Measurements from ENCODE around the gene OVOL1.
"Not testable (repeated sequence)": the region's sequence is repeated elsewhere in the genome, so short reads cannot be mapped to it uniquely, and the experiment has no call there.

Gene OVOL1

DNA sequence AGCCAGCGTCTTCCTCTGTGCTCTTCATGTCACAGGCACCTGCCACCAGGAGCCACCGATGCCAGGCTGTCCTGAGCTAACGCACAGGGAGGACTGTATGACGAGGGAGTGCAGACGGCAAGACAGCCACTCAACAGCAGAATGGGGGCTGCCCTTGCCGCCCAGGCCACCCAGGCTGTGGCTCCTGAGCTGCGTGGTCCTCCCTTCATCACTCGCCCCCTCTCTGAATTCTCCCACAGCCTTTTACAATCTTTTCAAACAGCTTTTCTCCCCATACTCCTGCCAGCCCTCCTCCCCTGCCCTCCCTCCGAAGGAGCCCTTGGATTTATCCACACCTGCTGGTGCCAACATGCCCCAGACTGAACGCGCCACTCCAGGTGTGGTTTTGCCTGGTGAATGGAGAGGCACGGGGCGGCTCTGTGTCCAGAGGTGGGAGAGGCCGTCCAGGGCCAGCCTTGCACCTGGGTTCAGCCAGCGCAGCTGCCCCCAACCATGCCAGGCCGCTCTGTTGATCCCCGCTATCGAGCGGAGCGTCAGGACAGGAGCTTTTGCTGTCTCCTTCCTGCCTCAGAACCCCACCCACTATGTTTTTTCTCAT is 22.0 kb downstream of the OVOL1 start:
- H3K4me3 ChIP-seq (ENCODE audit: low read length): no peak overlapping the region
- no peak for DNase-seq (ENCODE audit: low read depth, low spot score)

DNA sequence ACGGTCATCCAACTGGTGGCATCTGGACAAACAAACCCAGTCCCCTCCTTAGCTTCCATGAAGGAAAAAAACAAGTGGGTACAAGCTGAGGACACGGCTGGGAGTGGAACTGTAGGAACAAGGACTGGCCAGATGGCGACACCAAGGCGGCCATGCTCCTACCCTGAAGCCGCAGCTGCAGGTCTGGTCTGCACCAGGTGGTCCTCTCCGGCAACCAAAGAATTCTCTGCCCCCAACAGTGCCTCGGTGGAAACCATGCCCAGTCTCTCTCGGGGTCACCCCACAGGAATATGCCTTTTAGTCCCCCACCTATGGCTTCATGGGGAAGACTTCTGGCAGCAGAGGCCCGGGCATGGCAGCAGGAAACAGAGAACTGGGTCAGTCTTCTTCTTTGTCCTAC is 22.6 kb downstream of the OVOL1 start:
- DNase-seq (ENCODE audit: low read depth, low spot score): no peak
- H3K4me3 ChIP-seq (ENCODE audit: low read length): no peak overlapping the region

DNA sequence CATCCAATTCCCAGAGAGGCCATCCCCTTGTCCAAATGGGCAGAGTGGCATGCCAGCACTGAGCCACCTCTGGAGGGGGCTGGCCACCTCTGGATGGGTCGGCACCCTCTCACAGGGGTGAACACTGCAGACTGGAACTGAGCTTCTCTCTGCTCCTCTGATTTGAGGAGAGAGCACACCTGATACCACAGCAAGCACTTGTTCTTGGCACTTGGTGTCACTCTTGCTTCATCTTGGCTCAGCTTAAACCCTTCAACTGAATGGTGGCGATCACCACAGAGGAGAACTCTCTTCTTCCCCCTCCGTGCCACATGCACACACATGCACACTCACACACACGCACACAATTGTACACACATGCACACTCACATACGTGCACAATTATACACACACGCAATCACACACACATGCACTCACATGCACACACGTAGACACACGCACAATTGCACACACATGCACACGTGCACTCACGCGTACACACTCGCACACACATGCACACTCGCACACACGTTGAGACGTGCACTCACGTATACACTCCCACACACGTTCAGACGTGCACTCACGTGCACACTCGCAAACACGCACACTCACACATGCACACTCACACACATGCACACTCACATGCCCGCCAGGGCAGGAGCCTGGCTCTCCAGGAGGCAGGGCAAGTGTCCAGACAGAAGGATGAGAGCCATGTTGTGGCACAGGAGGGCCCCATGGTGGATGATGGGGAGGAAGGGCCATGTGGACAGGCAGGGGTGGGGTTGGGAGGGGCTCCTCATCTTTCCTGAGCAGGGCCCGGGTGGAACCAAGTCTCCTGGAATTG is 23.4 kb downstream of the OVOL1 start:
- H3K4me3 ChIP-seq (ENCODE audit: low read length): no peak overlapping the region
- DNase-seq (ENCODE audit: low read depth, low spot score): peak; percentile 28

DNA sequence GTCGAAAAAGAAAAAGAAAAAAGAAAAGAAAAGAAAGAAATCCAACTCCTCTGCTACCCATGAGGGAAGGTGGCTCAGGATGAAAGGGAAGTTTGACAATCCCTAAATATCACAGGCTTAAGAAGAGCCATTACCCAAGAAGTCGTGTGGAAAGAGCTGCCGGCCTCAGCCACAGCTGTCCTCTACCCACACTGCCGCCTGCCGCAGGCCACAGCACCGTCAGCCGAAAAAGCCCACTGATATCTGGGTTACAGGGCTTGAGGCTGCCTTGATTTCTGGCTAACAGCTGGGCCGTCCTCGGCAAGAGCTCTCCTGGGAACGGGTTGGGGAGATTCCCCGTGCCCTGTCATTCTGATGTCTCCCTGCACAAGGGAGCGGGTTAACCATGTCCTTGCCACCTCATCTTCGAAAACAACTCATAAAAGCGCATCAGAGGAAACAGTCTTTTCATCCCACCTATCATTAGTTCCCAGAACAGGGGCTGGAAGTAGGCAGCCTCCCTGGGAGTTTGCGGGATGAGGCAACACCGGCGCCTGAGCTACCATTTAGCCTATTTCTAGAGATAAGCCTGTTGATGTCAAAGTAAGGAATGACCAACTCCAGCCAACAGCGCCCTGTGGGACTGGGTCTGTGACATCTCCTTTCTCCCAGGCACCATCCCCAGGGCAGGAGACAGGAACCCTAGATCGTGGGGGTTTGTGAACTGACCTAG is 25.1 kb downstream of the OVOL1 start:
- no peak for DNase-seq (ENCODE audit: low read depth, low spot score)
- no peak overlapping the region for H3K4me3 ChIP-seq (ENCODE audit: low read length)

GRCh38 chr11:65814131-65814985 is 27.5 kb downstream of the OVOL1 start:
- H3K4me3 ChIP-seq (ENCODE audit: low read length): no peak overlapping the region
- no peak for DNase-seq (ENCODE audit: low read depth, low spot score)

GRCh38 chr11:65814986-65815565 is 28.2 kb downstream of the OVOL1 start:
- H3K4me3 ChIP-seq (ENCODE audit: low read length): no peak overlapping the region
- no peak for DNase-seq (ENCODE audit: low read depth, low spot score)

DNA sequence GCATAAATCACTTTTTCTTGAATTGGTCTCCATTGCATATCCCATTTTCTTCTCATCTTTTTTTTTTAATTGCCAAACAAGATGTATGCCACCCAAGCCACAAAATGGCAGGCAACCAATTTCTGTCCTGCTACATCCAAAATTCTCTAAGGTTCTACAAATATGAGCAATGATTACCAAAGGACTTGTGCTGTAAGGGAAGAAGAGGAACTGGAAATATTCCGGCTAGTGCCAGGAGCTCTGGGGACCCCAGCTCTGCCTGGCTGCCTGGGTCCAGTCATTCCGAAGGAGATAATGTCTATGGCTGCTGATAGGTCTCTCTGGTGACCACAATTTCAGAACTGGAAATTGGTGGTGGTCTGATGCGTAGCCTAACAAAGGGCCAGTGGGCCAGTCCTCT is 29.8 kb downstream of the OVOL1 start:
- no peak overlapping the region for H3K4me3 ChIP-seq (ENCODE audit: low read length)

GRCh38 chr11:65817312-65817834 is 30.5 kb downstream of the OVOL1 start:
- DNase-seq (ENCODE audit: low read depth, low spot score): no peak
- peak overlapping the region; percentile 62 for H3K4me3 ChIP-seq (ENCODE audit: low read length)

More for the DNA sequence above, 29.8 kb downstream of the OVOL1 start:
- no peak for DNase-seq (ENCODE audit: low read depth, low spot score)

- DNase-seq (ENCODE audit: low read depth, low spot score): peak; percentile 67
- peak overlapping the region; percentile 62 for H3K4me3 ChIP-seq (ENCODE audit: low read length)
Observed at GRCh38 chr11:65817835-65818680, 31.2 kb downstream of the OVOL1 start.

GRCh38 chr11:65821107-65821506 is 34.2 kb downstream of the OVOL1 start:
- no peak for DNase-seq (ENCODE audit: low read depth, low spot score)
- H3K4me3 ChIP-seq (ENCODE audit: low read length): no peak overlapping the region

DNA sequence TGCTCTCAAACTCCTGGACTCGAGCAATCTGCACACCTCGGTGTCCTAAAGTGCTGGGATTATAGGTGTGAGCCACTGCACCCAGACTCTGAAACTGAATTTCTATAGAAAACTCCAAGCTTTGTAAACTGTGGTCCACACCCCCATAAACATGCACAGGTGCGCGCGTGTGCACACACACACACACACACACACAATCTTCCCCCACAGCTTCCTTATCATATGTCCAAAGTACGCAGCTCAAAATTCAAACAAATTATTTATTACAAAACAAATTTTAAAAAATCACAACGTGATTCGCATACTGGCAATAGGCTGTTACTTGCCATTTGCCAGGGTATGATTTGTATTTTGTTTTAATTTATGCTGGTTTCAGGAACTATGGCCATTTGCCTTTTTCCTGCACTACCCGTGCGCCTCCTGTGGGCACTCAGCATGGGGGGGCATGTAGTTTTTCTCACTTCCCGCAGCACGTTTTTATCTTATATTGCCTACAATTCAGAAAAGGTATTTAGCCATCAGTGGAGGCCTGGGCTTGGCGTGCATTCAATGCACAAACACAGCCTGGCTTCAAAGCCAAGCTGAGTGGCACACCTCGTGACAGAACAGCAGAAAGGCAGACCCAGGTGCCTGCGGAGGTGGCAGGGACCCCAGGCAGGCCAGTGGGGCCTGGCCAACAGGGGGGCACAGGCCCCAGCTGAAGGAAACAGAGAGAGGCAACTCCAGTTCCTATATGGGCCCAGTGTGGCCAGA is 36.1 kb downstream of the OVOL1 start:
- no peak overlapping the region for H3K4me3 ChIP-seq (ENCODE audit: low read length)
- DNase-seq (ENCODE audit: low read depth, low spot score): no peak

- H3K4me3 ChIP-seq (ENCODE audit: low read length): no peak overlapping the region
- DNase-seq (ENCODE audit: low read depth, low spot score): no peak
Observed at GRCh38 chr11:65826984-65827735, 40.3 kb downstream of the OVOL1 start.

- no peak for DNase-seq (ENCODE audit: low read depth, low spot score)
- no peak overlapping the region for H3K4me3 ChIP-seq (ENCODE audit: low read length)
Observed at GRCh38 chr11:65829459-65829858, 42.6 kb downstream of the OVOL1 start.

DNA sequence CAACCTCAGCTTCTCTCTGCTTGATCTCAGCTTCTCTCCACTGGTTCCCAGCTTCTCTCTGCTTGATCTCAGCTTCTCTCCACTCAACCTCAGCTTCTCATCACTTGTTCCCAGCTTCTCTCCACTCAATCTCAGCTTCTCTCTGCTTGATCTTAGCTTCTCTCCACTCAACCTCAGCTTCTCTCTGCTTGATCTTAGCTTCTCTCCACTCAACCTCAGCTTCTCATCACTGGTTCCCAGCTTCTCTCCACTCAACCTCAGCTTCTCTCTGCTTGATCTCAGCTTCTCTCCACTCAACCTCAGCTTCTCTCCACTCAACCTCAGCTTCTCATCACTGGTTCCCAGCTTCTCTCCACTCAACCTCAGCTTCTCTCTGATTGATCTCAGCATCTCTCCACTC is 45.4 kb downstream of the OVOL1 start:
- H3K4me3 ChIP-seq (ENCODE audit: low read length); DNase-seq (ENCODE audit: low read depth, low spot score): not testable (repeated sequence)

DNA sequence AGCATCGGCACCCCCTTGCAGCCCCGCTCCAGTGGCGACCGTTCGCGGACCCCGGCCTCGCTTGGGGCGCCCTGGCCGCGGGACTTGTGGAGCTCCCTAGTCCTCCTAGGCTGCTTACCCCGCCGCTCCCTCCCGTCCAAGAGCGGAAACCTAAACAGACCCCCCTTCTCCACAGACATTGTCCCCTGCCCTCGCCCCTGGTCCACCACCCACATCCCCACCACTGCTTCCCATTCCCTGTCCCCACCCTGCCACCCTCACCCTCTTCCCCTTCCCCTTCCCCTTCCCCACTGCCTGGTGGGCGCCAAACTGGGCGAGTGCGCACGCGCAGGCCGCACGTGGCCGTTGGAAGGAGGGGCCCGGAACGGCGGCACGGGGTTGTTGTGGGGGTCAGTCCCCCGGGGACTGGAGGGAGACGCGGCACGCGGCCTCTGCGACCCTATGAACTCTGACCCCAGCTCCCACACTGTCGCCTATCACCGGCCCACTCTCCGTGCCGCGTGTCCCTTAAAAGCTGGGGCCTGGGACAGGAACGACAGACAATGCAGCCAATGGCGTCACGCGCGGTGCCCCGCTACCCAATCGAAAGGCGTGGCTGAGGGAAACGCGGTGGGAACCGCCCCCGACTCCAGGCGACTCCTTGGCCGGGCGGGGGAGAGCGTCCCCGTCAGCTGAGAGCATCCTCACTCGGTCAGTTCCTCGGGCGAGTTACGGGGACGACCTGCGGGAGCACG is 46.6 kb downstream of the OVOL1 start, which contains the start of gene SNX32:
Gene SNX32, plus strand, starts transcription at position 667 of the 734 bp plus-strand sequence. CDS start 103 bp downstream, outside the sequence.
- peak; percentile 82 for DNase-seq (ENCODE audit: low read depth, low spot score)
- H3K4me3 ChIP-seq (ENCODE audit: low read length): peak within 1 kb of the TSS; percentile 60

GRCh38 chr11:65834202-65834601 is 47.3 kb downstream of the OVOL1 start:
- H3K4me3 ChIP-seq (ENCODE audit: low read length): peak overlapping the region; percentile 60
- DNase-seq (ENCODE audit: low read depth, low spot score): no peak
